Gastrocnemius medialis (tissue), 4 donors: ENCODE results near the gene FLT1. TPM values are rescaled to one million over a fixed set of nuclear protein-coding genes. Genes with fewer than 3 reads are reported as not detected.

Experiments used
- ATAC-seq, 2 donors: fragments of 150-250 bp; one replicate each; pipeline ENCODE4 v1.9.1; 2016
- DNase-seq, 2 donors: peaks; one replicate each; pipeline ENCODE4 v3.0.0-alpha.2; 2019
- H3K27ac ChIP-seq, 4 donors: fragments of 200-600 bp; sonication (generic); 1 replicate in 1 of 4; 2 replicates in 3 of 4; pipeline ENCODE4 v1.5.1; 2016 to 2018; ENCODE audit warnings: mild to moderate bottlenecking in 2 of 4, moderate library complexity in 1 of 4
- H3K27me3 ChIP-seq, 3 donors: fragments of 200-600 bp; sonication (generic) in 2 of 3; 1 replicate in 1 of 3; 2 replicates in 2 of 3; pipeline versions ENCODE4 v1.5.1 to v1.6.0; 2016 to 2019; ENCODE audit warnings: mild to moderate bottlenecking in 1 of 3, moderate library complexity in 1 of 3
- H3K36me3 ChIP-seq, 2 donors: fragments of 200-600 bp; sonication (generic) in 1 of 2; one replicate each; pipeline ENCODE4 v1.5.1; 2017 to 2018
- H3K4me1 ChIP-seq, 2 donors: fragments of 200-600 bp; sonication (generic) in 1 of 2; one replicate each; pipeline ENCODE4 v1.5.1; 2016 to 2017; ENCODE audit warnings: mild to moderate bottlenecking in 2 of 2
- H3K4me3 ChIP-seq, 4 donors: fragments of 200-600 bp; sonication (generic) in 3 of 4; 1 replicate in 1 of 4; 2 replicates in 3 of 4; pipeline ENCODE4 v1.5.1; 2016 to 2019; ENCODE audit warnings: mild to moderate bottlenecking in 2 of 4
- H3K9me3 ChIP-seq, 3 donors: fragments of 200-600 bp; sonication (generic) in 2 of 3; 1 replicate in 1 of 3; 2 replicates in 2 of 3; pipeline ENCODE4 v1.5.1; 2016 to 2019
- CTCF ChIP-seq, 5 experiments: fragments of 450-650 bp in 3 of 5; fragments of 200-600 bp in 2 of 5; sonication (generic) in 2 of 5; IDR thresholded peaks in 4 of 5; conservative IDR thresholded peaks in 1 of 5; 1 replicate in 4 of 5; 2 replicates in 1 of 5; pipeline ENCODE4 v1.5.1; 2016 to 2019; ENCODE audit warnings: antibody characterized with exemption in 5 of 5, mild to moderate bottlenecking in 3 of 5, moderate library complexity in 3 of 5
- POLR2A ChIP-seq, 2 donors: fragments of 450-650 bp; IDR thresholded peaks; one replicate each; pipeline ENCODE4 v1.6.1; 2017; ENCODE audit warnings: antibody characterized with exemption in 2 of 2, mild to moderate bottlenecking in 2 of 2, moderate library complexity in 2 of 2
- in situ Hi-C, 4 donors: fragments of 200-750 bp; cut with MboI; loops; one replicate each; pipeline versions ENCODE4 v1.15.0 to v1.8.0; 2017; ENCODE audit warnings: low sequenced_read_pairs in 4 of 4
- intact Hi-C: fragments of 100-400 bp; cut with DNase I; formaldehyde crosslinking; loops from one replicate; pipeline ENCODE4 v1.15.1; 2023; ENCODE audit warnings: low total_unique reads
- total RNA-seq, 4 donors: library from RNA; depleted of rRNA; stranded (reverse); fragments of >200 nt; gene quantifications; one replicate each; pipeline versions ENCODE4 v1.1.0 to v1.2.3, GENCODE V29; 2016

The FLT1 gene
- total RNA-seq, 4 donors from 2014 or later, result 20.7 to 42.9 (median 29.5) TPM

GRCh38 chr13:28322256-28322905, 172.5 kb downstream of the FLT1 start:
- H3K4me1 ChIP-seq, result peaks cover 0 to 4% of the 10 kb centered on the region in 2 donors
- intact Hi-C loops, result no loop called here
- peak overlapping the region in 3 of 4 donors; percentile 16 to 47 (median 37) for H3K27ac ChIP-seq

GRCh38 chr13:28321756-28322155, 173.2 kb downstream of the FLT1 start:
- intact Hi-C loops (no loop called here), in situ Hi-C loops (loop anchor here (5.0 to 25.0 kb wide), 5 partner anchors 313 to 476 kb away; no protein-coding TSS in a partner anchor)
- ATAC-seq (no peak), DNase-seq (no peak)
- no peaks in the 10 kb centered on the region for H3K9me3 ChIP-seq
- no peaks in the 10 kb centered on the region for H3K36me3 ChIP-seq
- H3K4me3 ChIP-seq, result no peak overlapping the region
- peak overlapping the region; percentile 16 to 47 (median 37) for H3K27ac ChIP-seq
- peaks cover 0 to 4% of the 10 kb centered on the region in 2 donors for H3K4me1 ChIP-seq
- TF ChIP-seq POLR2A (IDR thresholded peaks at IDR 0.05) (no peak), CTCF (IDR thresholded peaks at IDR 0.05 in 4 of 5, conservative IDR thresholded peaks at IDR 0.05 in 1 of 5) (no peak)
- H3K27me3 ChIP-seq, result no peaks in the 10 kb centered on the region

More at GRCh38 chr13:28322256-28322905, 172.5 kb downstream of the FLT1 start:
- TF ChIP-seq CTCF (IDR thresholded peaks at IDR 0.05 in 4 of 5, conservative IDR thresholded peaks at IDR 0.05 in 1 of 5) (no peak), POLR2A (IDR thresholded peaks at IDR 0.05) (no peak)
- H3K4me3 ChIP-seq, result no peak overlapping the region
- in situ Hi-C loops, result loop anchor here (5.0 to 25.0 kb wide), 5 partner anchors 312 to 475 kb away; no protein-coding TSS in a partner anchor
- DNase-seq, result no peak
- no peaks in the 10 kb centered on the region for H3K36me3 ChIP-seq
- no peaks in the 10 kb centered on the region for H3K27me3 ChIP-seq
- no peak for ATAC-seq
- H3K9me3 ChIP-seq, result no peaks in the 10 kb centered on the region

- Histone ChIP-seq H3K27me3 (no peaks in the 10 kb centered on the region), H3K27ac (peak overlapping the region in 2 of 4 donors; percentile 34 to 47), H3K4me3 (no peak overlapping the region), H3K9me3 (no peaks in the 10 kb centered on the region), H3K4me1 (peaks cover 0 to 4% of the 10 kb centered on the region in 2 donors), H3K36me3 (no peaks in the 10 kb centered on the region)
- TF ChIP-seq POLR2A (IDR thresholded peaks at IDR 0.05) (no peak), CTCF (IDR thresholded peaks at IDR 0.05 in 4 of 5, conservative IDR thresholded peaks at IDR 0.05 in 1 of 5) (no peak)
- in situ Hi-C loops, result loop anchor here (5.0 to 25.0 kb wide), 5 partner anchors 314 to 476 kb away; no protein-coding TSS in a partner anchor
- ATAC-seq, result peak in 1 of 2 donors; percentile 27
- no peak for DNase-seq
- intact Hi-C loops, result no loop called here
Observed at GRCh38 chr13:28320884-28321574, 173.9 kb downstream of the FLT1 start.

- Histone ChIP-seq H3K4me1 (peaks cover 0 to 2% of the 10 kb centered on the region in 2 donors), H3K27ac (peak overlapping the region in 2 of 4 donors; percentile 34 to 36), H3K27me3 (no peaks in the 10 kb centered on the region), H3K4me3 (no peak overlapping the region), H3K36me3 (no peaks in the 10 kb centered on the region), H3K9me3 (no peaks in the 10 kb centered on the region)
- ATAC-seq (no peak), DNase-seq (no peak)
- intact Hi-C loops, result no loop called here
- TF ChIP-seq POLR2A (IDR thresholded peaks at IDR 0.05) (no peak), CTCF (IDR thresholded peaks at IDR 0.05 in 4 of 5, conservative IDR thresholded peaks at IDR 0.05 in 1 of 5) (no peak)
- in situ Hi-C loops, result loop anchor here (5.0 to 25.0 kb wide), 5 partner anchors 315 to 477 kb away; no protein-coding TSS in a partner anchor
Observed at GRCh38 chr13:28320209-28320608, 174.7 kb downstream of the FLT1 start.
